ENCODE data around the gene SLC27A5.

DNA sequence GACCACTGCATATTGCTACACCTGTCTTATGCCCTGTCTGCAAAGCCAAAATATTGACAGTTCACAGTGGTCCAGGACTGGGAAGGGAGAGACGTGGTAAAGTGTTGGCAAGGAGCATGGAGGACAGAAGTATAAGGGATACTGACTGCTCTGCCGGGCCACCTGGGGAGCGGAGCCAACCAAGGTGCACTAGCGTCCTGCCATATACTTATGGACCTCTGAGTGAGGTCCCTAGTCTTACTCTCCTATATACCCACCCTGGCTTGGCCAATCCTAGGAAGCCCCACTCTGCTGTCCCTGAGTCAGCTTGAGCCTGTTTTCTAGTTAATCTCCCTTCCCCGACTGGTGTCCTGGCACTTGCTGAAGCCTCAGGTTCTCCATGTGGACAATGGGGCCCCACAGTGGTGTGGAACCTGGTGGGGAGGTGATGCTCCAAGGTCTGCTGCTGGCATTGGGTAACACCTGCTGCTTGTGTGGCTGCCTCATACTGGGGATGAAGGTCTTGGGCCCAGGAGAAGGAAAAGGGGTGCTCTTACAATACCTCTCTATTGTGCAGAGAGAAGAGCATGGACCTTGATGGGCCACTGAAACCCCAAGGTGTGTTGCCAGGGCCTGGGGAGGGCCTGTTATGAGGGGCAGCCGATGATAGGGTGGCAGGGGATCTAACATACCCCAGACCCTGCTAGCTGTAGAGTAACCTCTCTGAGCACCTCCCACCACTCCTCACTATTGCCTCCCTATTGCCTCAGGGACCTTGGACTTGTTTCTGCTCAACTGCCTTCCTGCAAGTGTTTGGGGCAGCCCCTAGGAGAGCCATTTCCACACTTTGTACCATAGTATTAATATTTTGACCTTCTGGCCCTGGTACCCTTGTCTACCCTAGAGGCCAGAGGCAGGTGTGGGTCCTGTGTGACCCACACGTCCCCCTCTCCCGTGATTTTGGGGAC is 25.3 kb upstream of the SLC27A5 start:
- TF ChIP-seq CTCF (IDR thresholded peaks at IDR 0.05; ENCODE audit: low read length), result no peak
- TF ChIP-seq EZH2 (optimal IDR thresholded peaks at IDR 0.05; ENCODE audit: low read depth, low read length), result no peak
- no peak for TF ChIP-seq EZH2phosphoT487 (IDR thresholded peaks at IDR 0.05; ENCODE audit: low read length)

Measured in MM.1S (cell line).